ENCODE results near the gene HDHD5. TPM values are rescaled to one million over a fixed set of nuclear protein-coding genes. Genes with fewer than 3 reads are reported as not detected.

The HDHD5 gene
- total RNA-seq, 1 donor from 2014 or later, result 67.1 TPM

- DNase-seq (ENCODE audit: low read depth), result no peak
- no peak overlapping the region for H3K4me3 ChIP-seq (ENCODE audit: low read depth, low read length)
- no peak for TF ChIP-seq CTCF (conservative IDR thresholded peaks at IDR 0.05; ENCODE audit: low read depth, low read length)
These were observed 16.0 kb downstream of the HDHD5 start for GRCh38 chr22:17143101-17143500.

GRCh38 chr22:17140826-17141766 is 18.0 kb downstream of the HDHD5 start:
- no peak for TF ChIP-seq CTCF (conservative IDR thresholded peaks at IDR 0.05; ENCODE audit: low read depth, low read length)
- no peak for DNase-seq (ENCODE audit: low read depth)
- no peak overlapping the region for H3K4me3 ChIP-seq (ENCODE audit: low read depth, low read length)

- H3K4me3 ChIP-seq (ENCODE audit: low read depth, low read length), result no peak overlapping the region
- TF ChIP-seq CTCF (conservative IDR thresholded peaks at IDR 0.05; ENCODE audit: low read depth, low read length), result no peak
- no peak for DNase-seq (ENCODE audit: low read depth)
These were observed 19.1 kb downstream of the HDHD5 start for GRCh38 chr22:17140022-17140421.

GRCh38 chr22:17138513-17138912 is 20.6 kb downstream of the HDHD5 start:
- DNase-seq (ENCODE audit: low read depth), result no peak
- no peak for TF ChIP-seq CTCF (conservative IDR thresholded peaks at IDR 0.05; ENCODE audit: low read depth, low read length)
- no peak overlapping the region for H3K4me3 ChIP-seq (ENCODE audit: low read depth, low read length)

- no peak for DNase-seq (ENCODE audit: low read depth)
- no peak overlapping the region for H3K4me3 ChIP-seq (ENCODE audit: low read depth, low read length)
- TF ChIP-seq CTCF (conservative IDR thresholded peaks at IDR 0.05; ENCODE audit: low read depth, low read length), result no peak
These were observed 21.1 kb downstream of the HDHD5 start for GRCh38 chr22:17137861-17138425.

- DNase-seq (ENCODE audit: low read depth), result no peak
- TF ChIP-seq CTCF (conservative IDR thresholded peaks at IDR 0.05; ENCODE audit: low read depth, low read length), result no peak
- no peak overlapping the region for H3K4me3 ChIP-seq (ENCODE audit: low read depth, low read length)
These were observed 21.9 kb downstream of the HDHD5 start for GRCh38 chr22:17137170-17137569.
